GOT3 (cell line): Measurements from ENCODE around the gene HOXD11.
A peak's percentile ranks its signal among the peaks of the same experiment; 100 is the strongest.

Experiments used
- DNase-seq: peaks from one replicate; lab custom pipeline; 2025; ENCODE audit warnings: mixed read lengths; lab: John Stamatoyannopoulos, UW

HOXD11 gene

GRCh38 chr2:176121190-176122051 is 14.3 kb downstream of the HOXD11 start:
- no peak for DNase-seq

GRCh38 chr2:176122052-176122682 is 15.1 kb downstream of the HOXD11 start:
- DNase-seq = no peak

GRCh38 chr2:176122683-176123410 is 15.8 kb downstream of the HOXD11 start, which contains the start of gene HOXD9:
HOXD9 (plus strand) TSS chr2:176122719; CDS start chr2:176122769, 50 bp downstream.
- DNase-seq = no peak

GRCh38 chr2:176123411-176124109 is 16.5 kb downstream of the HOXD11 start:
- DNase-seq = no peak

- DNase-seq = no peak
Measured at GRCh38 chr2:176124110-176124946, 17.2 kb downstream of the HOXD11 start.

GRCh38 chr2:176124947-176125771 is 18.1 kb downstream of the HOXD11 start:
- no peak for DNase-seq

GRCh38 chr2:176125772-176126054 is 18.6 kb downstream of the HOXD11 start:
- no peak for DNase-seq

- no peak for DNase-seq
Measured at GRCh38 chr2:176126929-176127773, 20.1 kb downstream of the HOXD11 start.

- no peak for DNase-seq
Measured at GRCh38 chr2:176127774-176128072, 20.6 kb downstream of the HOXD11 start.

GRCh38 chr2:176128172-176128981 is 21.3 kb downstream of the HOXD11 start:
- DNase-seq = no peak

GRCh38 chr2:176128982-176129796 is 22.1 kb downstream of the HOXD11 start, which contains the start of gene HOXD8:
HOXD8 (plus strand) TSS chr2:176129705; CDS start chr2:176130367, 662 bp downstream.
- peak; percentile 56 for DNase-seq

- no peak for DNase-seq
Measured at GRCh38 chr2:176129813-176130146, 22.7 kb downstream of the HOXD11 start.

- DNase-seq = no peak
Measured at GRCh38 chr2:176130147-176130956, 23.3 kb downstream of the HOXD11 start.

- DNase-seq = no peak
Measured at GRCh38 chr2:176130957-176131847, 24.1 kb downstream of the HOXD11 start.

GRCh38 chr2:176131848-176132158 is 24.7 kb downstream of the HOXD11 start:
- no peak for DNase-seq
